Liver (tissue), 9 donors: Measurements from ENCODE around the gene SEPTIN5. TPM values are rescaled to one million over a fixed set of nuclear protein-coding genes. Genes with fewer than 3 reads are reported as not detected.
A peak's percentile ranks its signal among the peaks of the same experiment; 100 is the strongest.

Experiments
- DNase-seq: peaks from one replicate; pipeline ENCODE4 v3.0.0-alpha.2; 2017; ENCODE audit warnings: low spot score
- H3K27ac ChIP-seq, 2 donors: one replicate each; pipeline ENCODE4 v1.7.0; 2013; ENCODE audit warnings: inconsistent platforms in 2 of 2, low read length in 2 of 2, control low read depth in 1 of 2, low read depth in 1 of 2, mild to moderate bottlenecking in 1 of 2
- H3K27me3 ChIP-seq, 4 donors: one replicate each; pipeline versions ENCODE4 v1.6.1 to v1.7.0; 2013; ENCODE audit warnings: low read length in 3 of 4, inconsistent platforms in 1 of 4, mild to moderate bottlenecking in 1 of 4, moderate library complexity in 1 of 4; ENCODE audit not compliant: control insufficient read depth in 4 of 4, insufficient read depth in 4 of 4
- H3K36me3 ChIP-seq, 4 donors: one replicate each; pipeline versions ENCODE4 v1.6.1 to v1.7.0; 2013; ENCODE audit warnings: low read length in 3 of 4, mild to moderate bottlenecking in 3 of 4, low read depth in 1 of 4, moderate library complexity in 1 of 4; ENCODE audit not compliant: control insufficient read depth in 4 of 4, insufficient read depth in 3 of 4
- H3K4me1 ChIP-seq, 4 donors: one replicate each; pipeline versions ENCODE4 v1.6.1 to v1.7.0; 2013; ENCODE audit warnings: low read length in 3 of 4, mild to moderate bottlenecking in 3 of 4, moderate library complexity in 1 of 4; ENCODE audit not compliant: control insufficient read depth in 4 of 4, insufficient read depth in 4 of 4
- H3K4me3 ChIP-seq, 3 donors: one replicate each; pipeline versions ENCODE4 v1.6.1 to v1.7.0; 2013; ENCODE audit warnings: low read length in 3 of 3, control low read depth in 1 of 3, low read depth in 1 of 3, mild to moderate bottlenecking in 1 of 3
- H3K9ac ChIP-seq, 2 donors: one replicate each; pipeline ENCODE4 v1.7.0; 2013; ENCODE audit warnings: low read length in 2 of 2, mild to moderate bottlenecking in 2 of 2, moderate library complexity in 2 of 2, control low read depth in 1 of 2, low read depth in 1 of 2
- H3K9me3 ChIP-seq, 4 donors: one replicate each; pipeline versions ENCODE4 v1.6.1 to v1.7.0; 2013; ENCODE audit warnings: low read length in 3 of 4; ENCODE audit not compliant: control insufficient read depth in 4 of 4
- EGR1 ChIP-seq, 2 donors: IDR thresholded peaks; 2 replicates each; pipeline ENCODE4 v1.6.1; 2016 to 2018; ENCODE audit warnings: antibody characterized with exemption in 2 of 2, low read depth in 2 of 2
- FOXA1 ChIP-seq: IDR thresholded peaks from 2 replicates; pipeline ENCODE4 v1.6.1; 2016; ENCODE audit warnings: antibody characterized with exemption
- FOXA2 ChIP-seq: IDR thresholded peaks from 2 replicates; pipeline ENCODE4 v1.6.1; 2016; ENCODE audit warnings: antibody characterized with exemption
- GABPA ChIP-seq, 2 donors: IDR thresholded peaks in 1 of 2; conservative IDR thresholded peaks in 1 of 2; 2 replicates each; pipeline ENCODE4 v1.6.1; 2016; ENCODE audit warnings: antibody characterized with exemption in 2 of 2, mild to moderate bottlenecking in 1 of 2, moderate library complexity in 1 of 2
- HNF4A ChIP-seq, 2 donors: conservative IDR thresholded peaks; 2 replicates each; pipeline ENCODE4 v1.6.1; 2016; ENCODE audit warnings: antibody characterized with exemption in 2 of 2, mild to moderate bottlenecking in 2 of 2
- HNF4G ChIP-seq: IDR thresholded peaks from 2 replicates; pipeline ENCODE4 v1.6.1; 2016; ENCODE audit warnings: antibody characterized with exemption
- JUND ChIP-seq, 2 donors: IDR thresholded peaks; 2 replicates each; pipeline ENCODE4 v1.6.1; 2016; ENCODE audit warnings: antibody characterized with exemption in 2 of 2
- NR2F2 ChIP-seq: IDR thresholded peaks from 2 replicates; pipeline ENCODE4 v1.6.1; 2016; ENCODE audit warnings: antibody characterized with exemption
- RAD21 ChIP-seq, 2 donors: IDR thresholded peaks; 2 replicates each; pipeline ENCODE4 v1.6.1; 2016; ENCODE audit warnings: antibody characterized with exemption in 2 of 2, mild to moderate bottlenecking in 2 of 2
- RXRA ChIP-seq, 2 donors: IDR thresholded peaks; 2 replicates each; pipeline ENCODE4 v1.6.1; 2017 to 2018; ENCODE audit warnings: antibody characterized with exemption in 2 of 2, mild to moderate bottlenecking in 1 of 2
- SP1 ChIP-seq: IDR thresholded peaks from 2 replicates; pipeline ENCODE4 v1.6.1; 2018; ENCODE audit warnings: antibody characterized with exemption, mild to moderate bottlenecking
- TAF1 ChIP-seq: conservative IDR thresholded peaks from 2 replicates; pipeline ENCODE4 v1.6.1; 2016; ENCODE audit warnings: antibody characterized with exemption, mild to moderate bottlenecking
- YY1 ChIP-seq: IDR thresholded peaks from 2 replicates; pipeline ENCODE4 v1.6.1; 2016; ENCODE audit warnings: antibody characterized with exemption, mild to moderate bottlenecking
- WGBS: extraction: QIAGEN DNeasy Blood & Tissue Kit; methylation state at CpG from one replicate; pipeline ENCODE4 v1.1.7; 2013; 5-methylcytosine and 5-hydroxymethylcytosine counted together
- polyA plus RNA-seq, 2 donors: library from polyadenylated mRNA; stranded (reverse) in 1 of 2; unstranded in 1 of 2; fragments of 200-250 nt in 1 of 2; fragments of >200 nt in 1 of 2; fragmentation: Nextera tagmentation in 1 of 2; extraction: Ambion mirVana in 1 of 2; gene quantifications; one replicate each; pipeline versions ENCODE4 v1.2.1 to v1.2.3, GENCODE V29; 2013 to 2015
- total RNA-seq, 2 donors: library from RNA; depleted of rRNA; stranded (reverse); fragments of >200 nt; gene quantifications; one replicate each; pipeline ENCODE4 v1.2.3, GENCODE V29; 2014
- TF ChIP-seq, protein P1 (sequence below): IDR thresholded peaks from 2 replicates; pipeline ENCODE4 v1.6.1; 2016; ENCODE audit warnings: antibody characterized with exemption
- TF ChIP-seq, protein P2 (sequence below): IDR thresholded peaks from 2 replicates; pipeline ENCODE4 v1.6.1; 2016; ENCODE audit warnings: antibody characterized with exemption
- TF ChIP-seq, protein P3 (sequence below): fragments of 150-350 bp; IDR thresholded peaks from 2 replicates; pipeline ENCODE4 v1.5.1; 2017; ENCODE audit warnings: improper control_type of control experiment, low read depth, low read length; ENCODE audit not compliant: missing input control
- TF ChIP-seq, protein P4 (sequence below): IDR thresholded peaks from 2 replicates; pipeline ENCODE4 v1.6.1; 2016; ENCODE audit warnings: antibody characterized with exemption, mild to moderate bottlenecking
- TF ChIP-seq, protein P5 (sequence below): IDR thresholded peaks from 2 replicates; pipeline ENCODE4 v1.6.1; 2016; ENCODE audit warnings: antibody characterized with exemption
- donor health status: healthy.
- donor health status: healthy.
- donor health status: healthy.
- donor health status: healthy.
- donor health status: healthy.

Gene SEPTIN5
- total and polyA plus RNA-seq, 4 donors: 0.26 to 3.5 (median 2.8) TPM

DNA sequence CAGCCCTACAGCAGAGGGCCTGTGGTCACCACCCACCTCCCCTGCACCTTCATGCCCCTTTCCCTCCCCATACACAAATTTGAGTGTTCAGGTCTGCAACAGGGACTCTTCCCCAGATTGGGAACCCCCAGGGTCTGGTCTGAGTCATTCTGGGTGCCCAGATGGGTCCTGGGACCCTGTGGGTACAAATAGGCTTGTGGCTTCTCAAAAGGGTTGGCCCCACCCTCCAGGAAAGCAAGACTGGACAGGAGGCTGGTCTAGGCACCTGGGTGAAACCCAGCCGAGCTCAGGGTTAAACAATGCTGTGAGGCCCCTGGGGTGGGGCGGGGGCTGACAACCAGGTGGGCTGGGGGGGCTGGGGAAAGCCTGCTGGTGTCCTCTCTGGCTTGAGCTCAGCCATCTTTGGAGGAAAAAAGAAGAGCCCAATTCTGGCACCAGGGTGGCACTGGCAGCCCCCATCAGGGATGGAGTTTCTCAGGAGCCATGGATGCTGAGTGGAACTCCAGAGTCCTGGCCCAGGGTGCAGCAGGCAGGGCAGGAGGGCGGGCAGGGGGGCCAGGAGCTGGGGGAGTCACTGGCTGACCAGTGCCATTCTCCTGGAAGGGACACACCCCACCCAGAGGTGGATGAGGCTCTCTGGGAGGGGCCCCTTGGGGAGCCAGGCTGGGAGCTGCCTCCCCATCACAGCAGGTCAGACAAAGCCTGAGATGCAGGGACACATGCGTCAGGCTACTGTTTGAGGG is 1.1 kb downstream of the SEPTIN5 start:
- Histone ChIP-seq H3K4me3 (peak overlapping the region in 1 of 3 donors; percentile 75), H3K9ac (no peak overlapping the region), H3K27ac (no peak overlapping the region), H3K36me3 (no peaks in the 10 kb centered on the region), H3K27me3 (no peaks in the 10 kb centered on the region), H3K9me3 (no peaks in the 10 kb centered on the region), H3K4me1 (peaks cover 6 to 26% (median 16%) of the 10 kb centered on the region in 4 donors)
- DNase-seq: no peak
- WGBS: 83% methylated on average over 4 of the region's 4 CpGs
- TF ChIP-seq HNF4G (no peak), TAF1 (no peak), EGR1 (IDR thresholded peaks at IDR 0.05; ENCODE audit: low read depth in 2 of 2) (no peak), GABPA (IDR thresholded peaks at IDR 0.05 in 1 of 2, conservative IDR thresholded peaks at IDR 0.05 in 1 of 2) (no peak), JUND (IDR thresholded peaks at IDR 0.05) (no peak), NR2F2 (no peak), RXRA (IDR thresholded peaks at IDR 0.05) (no peak), SP1 (no peak), HNF4A (conservative IDR thresholded peaks at IDR 0.05) (no peak), FOXA1 (no peak), RAD21 (IDR thresholded peaks at IDR 0.05) (no peak), YY1 (no peak), FOXA2 (no peak)
- TF ChIP-seq, protein P1, sequence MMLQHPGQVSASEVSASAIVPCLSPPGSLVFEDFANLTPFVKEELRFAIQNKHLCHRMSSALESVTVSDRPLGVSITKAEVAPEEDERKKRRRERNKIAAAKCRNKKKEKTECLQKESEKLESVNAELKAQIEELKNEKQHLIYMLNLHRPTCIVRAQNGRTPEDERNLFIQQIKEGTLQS: no peak
- TF ChIP-seq, protein P2, sequence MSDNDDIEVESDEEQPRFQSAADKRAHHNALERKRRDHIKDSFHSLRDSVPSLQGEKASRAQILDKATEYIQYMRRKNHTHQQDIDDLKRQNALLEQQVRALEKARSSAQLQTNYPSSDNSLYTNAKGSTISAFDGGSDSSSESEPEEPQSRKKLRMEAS: no peak
- TF ChIP-seq, protein P3, sequence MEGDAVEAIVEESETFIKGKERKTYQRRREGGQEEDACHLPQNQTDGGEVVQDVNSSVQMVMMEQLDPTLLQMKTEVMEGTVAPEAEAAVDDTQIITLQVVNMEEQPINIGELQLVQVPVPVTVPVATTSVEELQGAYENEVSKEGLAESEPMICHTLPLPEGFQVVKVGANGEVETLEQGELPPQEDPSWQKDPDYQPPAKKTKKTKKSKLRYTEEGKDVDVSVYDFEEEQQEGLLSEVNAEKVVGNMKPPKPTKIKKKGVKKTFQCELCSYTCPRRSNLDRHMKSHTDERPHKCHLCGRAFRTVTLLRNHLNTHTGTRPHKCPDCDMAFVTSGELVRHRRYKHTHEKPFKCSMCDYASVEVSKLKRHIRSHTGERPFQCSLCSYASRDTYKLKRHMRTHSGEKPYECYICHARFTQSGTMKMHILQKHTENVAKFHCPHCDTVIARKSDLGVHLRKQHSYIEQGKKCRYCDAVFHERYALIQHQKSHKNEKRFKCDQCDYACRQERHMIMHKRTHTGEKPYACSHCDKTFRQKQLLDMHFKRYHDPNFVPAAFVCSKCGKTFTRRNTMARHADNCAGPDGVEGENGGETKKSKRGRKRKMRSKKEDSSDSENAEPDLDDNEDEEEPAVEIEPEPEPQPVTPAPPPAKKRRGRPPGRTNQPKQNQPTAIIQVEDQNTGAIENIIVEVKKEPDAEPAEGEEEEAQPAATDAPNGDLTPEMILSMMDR: no peak
- TF ChIP-seq, protein P4, sequence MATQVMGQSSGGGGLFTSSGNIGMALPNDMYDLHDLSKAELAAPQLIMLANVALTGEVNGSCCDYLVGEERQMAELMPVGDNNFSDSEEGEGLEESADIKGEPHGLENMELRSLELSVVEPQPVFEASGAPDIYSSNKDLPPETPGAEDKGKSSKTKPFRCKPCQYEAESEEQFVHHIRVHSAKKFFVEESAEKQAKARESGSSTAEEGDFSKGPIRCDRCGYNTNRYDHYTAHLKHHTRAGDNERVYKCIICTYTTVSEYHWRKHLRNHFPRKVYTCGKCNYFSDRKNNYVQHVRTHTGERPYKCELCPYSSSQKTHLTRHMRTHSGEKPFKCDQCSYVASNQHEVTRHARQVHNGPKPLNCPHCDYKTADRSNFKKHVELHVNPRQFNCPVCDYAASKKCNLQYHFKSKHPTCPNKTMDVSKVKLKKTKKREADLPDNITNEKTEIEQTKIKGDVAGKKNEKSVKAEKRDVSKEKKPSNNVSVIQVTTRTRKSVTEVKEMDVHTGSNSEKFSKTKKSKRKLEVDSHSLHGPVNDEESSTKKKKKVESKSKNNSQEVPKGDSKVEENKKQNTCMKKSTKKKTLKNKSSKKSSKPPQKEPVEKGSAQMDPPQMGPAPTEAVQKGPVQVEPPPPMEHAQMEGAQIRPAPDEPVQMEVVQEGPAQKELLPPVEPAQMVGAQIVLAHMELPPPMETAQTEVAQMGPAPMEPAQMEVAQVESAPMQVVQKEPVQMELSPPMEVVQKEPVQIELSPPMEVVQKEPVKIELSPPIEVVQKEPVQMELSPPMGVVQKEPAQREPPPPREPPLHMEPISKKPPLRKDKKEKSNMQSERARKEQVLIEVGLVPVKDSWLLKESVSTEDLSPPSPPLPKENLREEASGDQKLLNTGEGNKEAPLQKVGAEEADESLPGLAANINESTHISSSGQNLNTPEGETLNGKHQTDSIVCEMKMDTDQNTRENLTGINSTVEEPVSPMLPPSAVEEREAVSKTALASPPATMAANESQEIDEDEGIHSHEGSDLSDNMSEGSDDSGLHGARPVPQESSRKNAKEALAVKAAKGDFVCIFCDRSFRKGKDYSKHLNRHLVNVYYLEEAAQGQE: no peak
- TF ChIP-seq, protein P5, sequence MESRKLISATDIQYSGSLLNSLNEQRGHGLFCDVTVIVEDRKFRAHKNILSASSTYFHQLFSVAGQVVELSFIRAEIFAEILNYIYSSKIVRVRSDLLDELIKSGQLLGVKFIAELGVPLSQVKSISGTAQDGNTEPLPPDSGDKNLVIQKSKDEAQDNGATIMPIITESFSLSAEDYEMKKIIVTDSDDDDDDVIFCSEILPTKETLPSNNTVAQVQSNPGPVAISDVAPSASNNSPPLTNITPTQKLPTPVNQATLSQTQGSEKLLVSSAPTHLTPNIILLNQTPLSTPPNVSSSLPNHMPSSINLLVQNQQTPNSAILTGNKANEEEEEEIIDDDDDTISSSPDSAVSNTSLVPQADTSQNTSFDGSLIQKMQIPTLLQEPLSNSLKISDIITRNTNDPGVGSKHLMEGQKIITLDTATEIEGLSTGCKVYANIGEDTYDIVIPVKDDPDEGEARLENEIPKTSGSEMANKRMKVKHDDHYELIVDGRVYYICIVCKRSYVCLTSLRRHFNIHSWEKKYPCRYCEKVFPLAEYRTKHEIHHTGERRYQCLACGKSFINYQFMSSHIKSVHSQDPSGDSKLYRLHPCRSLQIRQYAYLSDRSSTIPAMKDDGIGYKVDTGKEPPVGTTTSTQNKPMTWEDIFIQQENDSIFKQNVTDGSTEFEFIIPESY: no peak
